Skeletal muscle tissue (tissue), 4 donors: ENCODE measurements around the gene NGF. TPM values are rescaled to one million over a fixed set of nuclear protein-coding genes. Genes with fewer than 3 reads are reported as not detected.
"Not testable (repeated sequence)": the region's sequence is repeated elsewhere in the genome, so short reads cannot be mapped to it uniquely, and the experiment has no call there.

Source experiments
- H3K27ac ChIP-seq: one replicate; pipeline ENCODE4 v1.7.0; 2013; ENCODE audit warnings: mild to moderate bottlenecking, low read depth, low read length, inconsistent platforms
- H3K27me3 ChIP-seq, 3 donors: one replicate each; pipeline ENCODE4 v1.7.0; 2013; ENCODE audit warnings: low read length in 3 of 3; ENCODE audit not compliant: control insufficient read depth in 3 of 3, insufficient read depth in 3 of 3
- H3K36me3 ChIP-seq, 3 donors: one replicate each; pipeline ENCODE4 v1.7.0; 2013; ENCODE audit warnings: low read length in 3 of 3; ENCODE audit not compliant: control insufficient read depth in 3 of 3, insufficient read depth in 3 of 3
- H3K4me1 ChIP-seq, 3 donors: one replicate each; pipeline ENCODE4 v1.7.0; 2013; ENCODE audit warnings: low read length in 3 of 3, mild to moderate bottlenecking in 3 of 3; ENCODE audit not compliant: control insufficient read depth in 3 of 3, insufficient read depth in 3 of 3
- H3K4me3 ChIP-seq, 3 donors: one replicate each; pipeline ENCODE4 v1.7.0; 2013; ENCODE audit warnings: low read length in 3 of 3
- H3K9ac ChIP-seq, 3 donors: one replicate each; pipeline ENCODE4 v1.7.0; 2013; ENCODE audit warnings: low read length in 3 of 3, mild to moderate bottlenecking in 3 of 3, moderate library complexity in 2 of 3, low read depth in 1 of 3
- H3K9me3 ChIP-seq, 3 donors: one replicate each; pipeline ENCODE4 v1.7.0; 2013; ENCODE audit warnings: low read length in 3 of 3; ENCODE audit not compliant: control insufficient read depth in 3 of 3
- total RNA-seq: library from RNA; depleted of rRNA; stranded (reverse); fragments of >200 nt; gene quantifications from one replicate; pipeline ENCODE4 v1.2.3, GENCODE V29; 2014
- donor health status: Osteomylitis.

Gene NGF
- total RNA-seq, 1 donor from 2014 or later = 2.1 TPM

GRCh38 chr1:115360505-115361129 is 22.6 kb upstream of the NGF start:
- H3K27me3 ChIP-seq, H3K9me3 ChIP-seq, H3K9ac ChIP-seq, H3K4me3 ChIP-seq, H3K36me3 ChIP-seq, H3K27ac ChIP-seq: not testable (repeated sequence)
- H3K4me1 ChIP-seq = peaks cover 11 to 15% (median 12%) of the 10 kb centered on the region in 3 donors

- not testable (repeated sequence) for H3K36me3 ChIP-seq, H3K4me3 ChIP-seq, H3K9me3 ChIP-seq, H3K27ac ChIP-seq, H3K9ac ChIP-seq, H3K27me3 ChIP-seq
- peaks cover 11 to 14% (median 12%) of the 10 kb centered on the region in 3 donors for H3K4me1 ChIP-seq
These were observed 21.9 kb upstream of the NGF start for GRCh38 chr1:115359787-115360452.

GRCh38 chr1:115356356-115356755 is 18.3 kb upstream of the NGF start:
- H3K4me1 ChIP-seq = no peaks in the 10 kb centered on the region
- no peak overlapping the region for H3K9ac ChIP-seq
- no peak overlapping the region for H3K4me3 ChIP-seq
- no peaks in the 10 kb centered on the region for H3K27me3 ChIP-seq
- H3K36me3 ChIP-seq = no peaks in the 10 kb centered on the region
- H3K27ac ChIP-seq = no peak overlapping the region
- no peaks in the 10 kb centered on the region for H3K9me3 ChIP-seq

GRCh38 chr1:115355069-115355468 is 17.0 kb upstream of the NGF start:
- Histone ChIP-seq H3K9ac (no peak overlapping the region), H3K27ac (no peak overlapping the region), H3K9me3 (no peaks in the 10 kb centered on the region), H3K4me3 (no peak overlapping the region), H3K27me3 (no peaks in the 10 kb centered on the region), H3K36me3 (no peaks in the 10 kb centered on the region), H3K4me1 (no peaks in the 10 kb centered on the region)

GRCh38 chr1:115351143-115351542 is 13.1 kb upstream of the NGF start:
- H3K4me3 ChIP-seq = no peak overlapping the region
- no peaks in the 10 kb centered on the region for H3K27me3 ChIP-seq

GRCh38 chr1:115348636-115349035 is 10.6 kb upstream of the NGF start:
- no peak overlapping the region for H3K27ac ChIP-seq
- H3K9me3 ChIP-seq = no peaks in the 10 kb centered on the region
- no peaks in the 10 kb centered on the region for H3K36me3 ChIP-seq
- no peak overlapping the region for H3K4me3 ChIP-seq
- H3K27me3 ChIP-seq = no peaks in the 10 kb centered on the region
- H3K4me1 ChIP-seq = no peaks in the 10 kb centered on the region
- H3K9ac ChIP-seq = no peak overlapping the region

More at GRCh38 chr1:115351143-115351542, 13.1 kb upstream of the NGF start:
- no peaks in the 10 kb centered on the region for H3K36me3 ChIP-seq
- H3K9ac ChIP-seq = no peak overlapping the region
- no peaks in the 10 kb centered on the region for H3K9me3 ChIP-seq
- H3K27ac ChIP-seq = no peak overlapping the region
- H3K4me1 ChIP-seq = no peaks in the 10 kb centered on the region

GRCh38 chr1:115347282-115347681 is 9.2 kb upstream of the NGF start:
- Histone ChIP-seq H3K4me1 (no peaks in the 10 kb centered on the region), H3K27ac (no peak overlapping the region), H3K4me3 (no peak overlapping the region), H3K36me3 (no peaks in the 10 kb centered on the region), H3K9me3 (no peaks in the 10 kb centered on the region), H3K27me3 (no peaks in the 10 kb centered on the region), H3K9ac (no peak overlapping the region)

- no peak overlapping the region for H3K27ac ChIP-seq
- no peak overlapping the region for H3K9ac ChIP-seq
- no peaks in the 10 kb centered on the region for H3K36me3 ChIP-seq
- no peak overlapping the region for H3K4me3 ChIP-seq
- H3K27me3 ChIP-seq = peaks cover 0 to 9% (median 8%) of the 10 kb centered on the region in 3 donors
- no peaks in the 10 kb centered on the region for H3K9me3 ChIP-seq
- peaks cover 0 to 3% (median 0%) of the 10 kb centered on the region in 3 donors for H3K4me1 ChIP-seq
These were observed 5.2 kb upstream of the NGF start for GRCh38 chr1:115343200-115343737.

- Histone ChIP-seq H3K4me1 (peaks cover 8 to 12% (median 9%) of the 10 kb centered on the region in 3 donors), H3K27ac (no peak overlapping the region), H3K27me3 (peaks cover 2 to 18% (median 16%) of the 10 kb centered on the region in 3 donors), H3K9me3 (no peaks in the 10 kb centered on the region), H3K4me3 (no peak overlapping the region), H3K36me3 (no peaks in the 10 kb centered on the region), H3K9ac (no peak overlapping the region)
These were observed 3.9 kb upstream of the NGF start for GRCh38 chr1:115341948-115342347.

- Histone ChIP-seq H3K27me3 (peaks cover 2 to 24% (median 18%) of the 10 kb centered on the region in 3 donors), H3K9ac (no peak overlapping the region), H3K9me3 (no peaks in the 10 kb centered on the region), H3K4me1 (peaks cover 8 to 14% (median 9%) of the 10 kb centered on the region in 3 donors), H3K36me3 (no peaks in the 10 kb centered on the region), H3K27ac (no peak overlapping the region), H3K4me3 (no peak overlapping the region)
These were observed 2.8 kb upstream of the NGF start for GRCh38 chr1:115340879-115341278.
